HG03139 (cell line): ENCODE measurements around the gene EML6.

ENCODE experiments used
- ATAC-seq: cut with Tn5 transposase; IDR thresholded peaks from one replicate; pipeline ENCODE4 v1.9.1; 2021; ENCODE audit not compliant: unreplicated experiment

Gene EML6

GRCh38 chr2:54706622-54707021 is 16.8 kb upstream of the EML6 start:
- no peak for ATAC-seq

- ATAC-seq, result no peak
Observed at GRCh38 chr2:54708584-54709335, 14.7 kb upstream of the EML6 start.

GRCh38 chr2:54709336-54709809 is 14.1 kb upstream of the EML6 start:
- ATAC-seq, result no peak

- ATAC-seq, result no peak
Observed at GRCh38 chr2:54710216-54710615, 13.2 kb upstream of the EML6 start.

GRCh38 chr2:54712516-54712915 is 10.9 kb upstream of the EML6 start:
- no peak for ATAC-seq

- ATAC-seq, result no peak
Observed at GRCh38 chr2:54714996-54715395, 8.5 kb upstream of the EML6 start.

- ATAC-seq, result no peak
Observed at GRCh38 chr2:54716375-54716774, 7.1 kb upstream of the EML6 start.

- ATAC-seq, result no peak
Observed at GRCh38 chr2:54720563-54720962, 2.9 kb upstream of the EML6 start.

- ATAC-seq, result no peak
Observed at GRCh38 chr2:54722641-54723040, 821 bp upstream of the EML6 start.

- ATAC-seq, result no peak
Observed at GRCh38 chr2:54723996-54724559, 616 bp downstream of the EML6 start.

GRCh38 chr2:54724560-54725342 is 1.3 kb downstream of the EML6 start:
- no peak for ATAC-seq

GRCh38 chr2:54725343-54726099 is 2.1 kb downstream of the EML6 start:
- no peak for ATAC-seq

GRCh38 chr2:54726431-54726830 is 3.0 kb downstream of the EML6 start:
- no peak for ATAC-seq

GRCh38 chr2:54726940-54727339 is 3.5 kb downstream of the EML6 start:
- no peak for ATAC-seq

GRCh38 chr2:54728669-54729120 is 5.2 kb downstream of the EML6 start:
- no peak for ATAC-seq

GRCh38 chr2:54735636-54736035 is 12.2 kb downstream of the EML6 start:
- ATAC-seq, result no peak

- ATAC-seq, result no peak
Observed at GRCh38 chr2:54738281-54738680, 14.8 kb downstream of the EML6 start.

GRCh38 chr2:54740333-54740732 is 16.9 kb downstream of the EML6 start:
- no peak for ATAC-seq

GRCh38 chr2:54741250-54741649 is 17.8 kb downstream of the EML6 start:
- ATAC-seq, result no peak

- no peak for ATAC-seq
Observed at GRCh38 chr2:54750040-54750439, 26.6 kb downstream of the EML6 start.

GRCh38 chr2:54752439-54752838 is 29.0 kb downstream of the EML6 start:
- ATAC-seq, result no peak
